Measurements from ENCODE around the gene MYL3. TPM values are rescaled to one million over a fixed set of nuclear protein-coding genes. Genes with fewer than 3 reads are reported as not detected.

The MYL3 gene
- total RNA-seq, 4 donors from 2014 or later: 1.5 to 17.3 TPM; not detected in 2

DNA sequence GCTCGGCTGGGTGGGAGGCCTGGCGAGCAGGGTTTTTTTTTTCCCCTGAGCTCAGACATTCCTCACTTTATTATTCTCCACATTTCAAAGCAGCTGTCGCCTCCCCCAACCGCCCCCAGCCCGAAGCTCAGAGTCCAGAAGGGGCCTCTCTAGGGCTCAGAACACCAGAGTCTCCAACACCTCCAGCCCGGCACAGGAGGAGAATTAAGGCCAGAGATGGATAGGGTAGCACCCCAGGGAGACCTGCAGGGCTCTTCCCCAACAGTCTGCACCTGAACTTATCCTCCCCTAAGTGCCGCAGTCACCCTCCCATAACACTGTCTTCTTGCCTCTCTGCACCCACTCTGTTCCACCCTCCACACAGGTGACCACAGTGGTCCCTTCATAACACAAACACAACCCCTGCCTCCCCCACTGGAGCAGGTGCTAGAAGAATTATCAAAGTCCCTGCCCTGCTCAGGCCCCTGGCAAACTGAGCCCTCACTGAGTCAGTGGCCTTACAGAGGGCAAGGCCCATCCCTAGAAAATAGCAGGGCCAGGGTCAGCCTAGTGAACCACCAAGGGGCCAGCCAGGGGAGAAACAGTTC lies 14.1 kb downstream of the MYL3 start:
- DNase-seq: peak in 1 of 3 donors; percentile 5
- H3K27me3 ChIP-seq: no peaks in the 10 kb centered on the region
- TF ChIP-seq, protein P1, sequence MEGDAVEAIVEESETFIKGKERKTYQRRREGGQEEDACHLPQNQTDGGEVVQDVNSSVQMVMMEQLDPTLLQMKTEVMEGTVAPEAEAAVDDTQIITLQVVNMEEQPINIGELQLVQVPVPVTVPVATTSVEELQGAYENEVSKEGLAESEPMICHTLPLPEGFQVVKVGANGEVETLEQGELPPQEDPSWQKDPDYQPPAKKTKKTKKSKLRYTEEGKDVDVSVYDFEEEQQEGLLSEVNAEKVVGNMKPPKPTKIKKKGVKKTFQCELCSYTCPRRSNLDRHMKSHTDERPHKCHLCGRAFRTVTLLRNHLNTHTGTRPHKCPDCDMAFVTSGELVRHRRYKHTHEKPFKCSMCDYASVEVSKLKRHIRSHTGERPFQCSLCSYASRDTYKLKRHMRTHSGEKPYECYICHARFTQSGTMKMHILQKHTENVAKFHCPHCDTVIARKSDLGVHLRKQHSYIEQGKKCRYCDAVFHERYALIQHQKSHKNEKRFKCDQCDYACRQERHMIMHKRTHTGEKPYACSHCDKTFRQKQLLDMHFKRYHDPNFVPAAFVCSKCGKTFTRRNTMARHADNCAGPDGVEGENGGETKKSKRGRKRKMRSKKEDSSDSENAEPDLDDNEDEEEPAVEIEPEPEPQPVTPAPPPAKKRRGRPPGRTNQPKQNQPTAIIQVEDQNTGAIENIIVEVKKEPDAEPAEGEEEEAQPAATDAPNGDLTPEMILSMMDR (IDR thresholded peaks at IDR 0.05): no peak
- TF ChIP-seq POLR2A (IDR thresholded peaks at IDR 0.05): no peak
- H3K36me3 ChIP-seq: no peaks in the 10 kb centered on the region
- H3K4me1 ChIP-seq: peaks cover 0 to 18% (median 7%) of the 10 kb centered on the region in 4 donors
- H3K4me3 ChIP-seq: no peak overlapping the region
- no peak overlapping the region for H3K27ac ChIP-seq
- no peaks in the 10 kb centered on the region for H3K9me3 ChIP-seq

DNA sequence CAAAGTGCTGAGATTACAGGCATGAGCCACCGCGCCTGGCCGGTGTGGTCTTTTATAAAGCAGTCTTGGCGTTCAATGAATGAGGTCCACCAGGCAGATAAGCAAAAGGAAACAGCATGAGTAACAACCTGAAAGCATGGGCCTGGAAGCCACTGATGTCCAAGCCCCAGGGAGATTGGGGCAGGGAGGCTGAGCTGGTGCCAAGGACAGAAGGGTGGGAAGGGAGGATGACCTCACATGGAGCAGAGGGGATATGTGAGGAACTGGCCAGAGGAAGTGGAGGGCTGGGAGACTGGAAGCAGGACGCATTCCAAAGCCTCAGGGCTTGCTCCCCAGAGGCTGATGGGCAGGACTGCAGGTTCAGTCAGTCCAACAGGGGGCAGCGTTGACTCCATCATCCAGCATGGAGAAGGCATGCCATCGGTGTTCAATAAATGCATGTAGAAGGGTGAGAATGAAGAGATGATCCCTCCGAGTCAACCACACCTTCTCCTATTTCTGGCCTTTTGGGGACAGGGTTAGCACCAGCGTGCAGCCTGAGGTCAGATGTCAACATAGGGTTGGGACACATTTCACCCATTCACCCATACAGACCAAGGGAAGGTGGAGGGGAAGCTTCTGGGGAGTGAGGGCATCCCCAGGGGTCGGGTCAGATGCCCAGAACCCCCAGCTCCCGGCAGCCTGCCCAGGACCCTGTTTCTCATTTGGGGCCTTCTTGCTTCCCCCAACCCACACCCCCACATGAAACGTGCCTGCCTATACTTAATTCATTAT lies 14.8 kb downstream of the MYL3 start:
- Histone ChIP-seq H3K4me3 (no peak overlapping the region), H3K36me3 (no peaks in the 10 kb centered on the region), H3K27me3 (no peaks in the 10 kb centered on the region), H3K4me1 (peaks cover 0 to 18% (median 7%) of the 10 kb centered on the region in 4 donors), H3K27ac (no peak overlapping the region), H3K9me3 (no peaks in the 10 kb centered on the region)
- peak; percentile 15 to 44 (median 44) for DNase-seq
- no peak for TF ChIP-seq POLR2A (IDR thresholded peaks at IDR 0.05)
- TF ChIP-seq, protein P1 (IDR thresholded peaks at IDR 0.05): peak in 3 of 6 experiments; percentile 19 to 25 (median 19)

DNA sequence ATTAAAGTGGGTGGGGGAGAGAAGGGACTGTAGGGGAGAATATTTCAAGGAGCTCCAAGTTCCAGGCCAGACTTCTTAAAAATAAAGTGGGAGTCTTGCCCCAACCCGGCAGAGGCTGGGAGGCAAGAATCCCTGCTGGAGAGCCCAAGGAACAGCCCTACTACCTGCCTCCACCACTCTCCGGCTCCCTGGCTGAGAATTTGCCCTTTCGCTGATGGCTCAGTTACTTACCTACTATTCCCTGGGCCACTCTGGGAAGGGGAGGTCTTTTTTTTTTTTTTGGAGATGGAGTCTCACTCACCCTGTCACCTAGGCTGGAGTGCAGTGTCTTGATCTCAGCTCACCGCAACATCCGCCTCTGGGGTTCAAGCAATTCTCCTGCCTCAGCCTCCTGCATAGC lies 15.5 kb downstream of the MYL3 start:
- no peaks in the 10 kb centered on the region for H3K9me3 ChIP-seq
- peaks cover 0 to 18% (median 7%) of the 10 kb centered on the region in 4 donors for H3K4me1 ChIP-seq
- no peak overlapping the region for H3K27ac ChIP-seq
- no peak overlapping the region for H3K4me3 ChIP-seq
- TF ChIP-seq, protein P1 (IDR thresholded peaks at IDR 0.05): no peak
- no peak for TF ChIP-seq POLR2A (IDR thresholded peaks at IDR 0.05)
- peak in 1 of 3 donors; percentile 4 for DNase-seq
- no peaks in the 10 kb centered on the region for H3K27me3 ChIP-seq
- no peaks in the 10 kb centered on the region for H3K36me3 ChIP-seq

DNA sequence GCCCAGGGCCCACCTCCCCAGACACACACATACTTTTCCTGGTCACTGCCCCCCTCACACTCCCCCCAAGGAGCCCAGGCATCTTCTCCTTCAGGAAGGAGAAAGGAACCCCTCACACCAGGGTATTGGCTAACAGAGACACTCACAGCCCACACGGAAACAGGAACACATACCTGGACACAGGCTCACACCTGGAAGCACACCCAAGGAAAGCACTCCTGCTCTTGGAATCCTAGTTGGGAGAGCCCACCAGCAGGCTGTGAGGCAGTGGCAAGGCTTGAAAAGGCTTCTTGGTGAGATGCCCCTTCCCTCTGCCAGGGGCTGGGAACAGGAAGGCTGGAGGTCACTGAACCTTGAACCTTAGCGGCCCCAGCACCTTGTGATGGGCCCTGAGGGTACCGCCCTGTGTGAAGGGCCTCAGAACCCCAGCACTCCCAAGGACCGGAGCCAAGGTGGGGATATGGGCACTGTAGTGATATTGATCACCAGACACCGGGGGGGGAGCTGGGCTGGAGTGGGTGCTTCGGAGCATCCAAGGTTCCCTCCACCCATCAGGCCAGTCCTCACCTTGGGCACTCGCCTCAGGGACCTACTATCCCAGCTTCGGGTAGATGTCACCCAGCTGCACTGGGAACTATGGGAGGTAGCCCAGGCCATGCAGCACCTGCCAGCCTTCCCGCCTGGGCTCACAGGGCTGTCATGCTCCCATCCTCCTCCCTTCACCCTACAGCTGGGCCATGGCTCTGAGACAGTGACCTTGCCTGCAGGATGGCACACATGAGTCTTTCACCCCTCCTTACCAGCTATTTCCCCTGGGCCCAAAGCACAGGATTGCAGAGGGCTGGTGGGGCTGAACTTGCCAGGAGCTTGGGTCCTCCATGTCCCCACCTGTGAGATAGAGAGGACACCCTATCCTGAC lies 16.4 kb downstream of the MYL3 start:
- peak in 2 of 3 donors; percentile 15 to 43 for DNase-seq

More for the DNA sequence above, 16.4 kb downstream of the MYL3 start:
- peaks cover 0 to 18% (median 7%) of the 10 kb centered on the region in 4 donors for H3K4me1 ChIP-seq
- peaks cover 0 to 5% (median 0%) of the 10 kb centered on the region in 4 donors for H3K9me3 ChIP-seq
- peak overlapping the region in 2 of 4 donors; percentile 55 to 78 for H3K27ac ChIP-seq
- TF ChIP-seq, protein P1 (IDR thresholded peaks at IDR 0.05): no peak
- TF ChIP-seq POLR2A (IDR thresholded peaks at IDR 0.05): no peak
- no peaks in the 10 kb centered on the region for H3K27me3 ChIP-seq
- H3K4me3 ChIP-seq: peak overlapping the region; percentile 58 to 70 (median 59)
- H3K36me3 ChIP-seq: no peaks in the 10 kb centered on the region
